ENCODE data around the gene SMARCD3.

DNA sequence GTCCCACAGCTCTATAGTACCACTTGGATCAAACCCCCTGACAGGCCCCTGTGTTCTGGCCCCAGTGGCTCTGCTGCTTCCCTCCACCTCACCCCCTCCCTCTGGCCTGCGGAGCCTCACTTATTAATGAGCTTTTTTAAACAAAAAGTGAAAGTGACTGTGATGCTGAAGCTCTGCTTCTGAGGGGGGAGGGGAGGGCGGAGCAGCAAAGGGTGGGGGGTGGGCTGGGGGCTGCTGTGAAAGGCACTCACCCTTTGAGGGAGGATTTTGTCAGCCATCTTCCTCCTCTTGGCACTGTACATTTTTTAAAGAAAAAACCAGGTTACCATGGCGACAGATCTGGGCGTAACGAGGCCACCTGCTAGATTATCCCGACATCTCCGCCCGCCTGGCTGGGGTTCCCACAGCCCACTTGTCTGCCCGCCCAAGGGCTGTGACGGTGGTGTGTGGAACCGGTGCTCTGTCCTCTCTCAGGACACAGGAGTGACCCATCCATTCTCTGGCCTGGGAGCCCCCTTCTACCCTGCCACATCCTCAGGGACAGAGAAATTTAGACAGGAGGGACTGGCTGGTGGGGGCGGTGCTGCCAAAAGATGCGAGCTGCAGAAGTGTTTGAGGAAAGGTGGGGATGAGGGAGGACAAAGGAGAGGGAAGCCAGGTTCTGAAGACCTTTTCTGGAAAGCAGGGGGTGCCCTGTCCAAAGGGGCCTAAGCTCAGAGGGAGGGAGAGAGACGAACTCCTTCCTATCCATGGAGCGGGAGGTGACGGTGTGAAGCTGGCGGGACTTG lies 4.9 kb downstream of the SMARCD3 start:
- TF ChIP-seq, protein P1, sequence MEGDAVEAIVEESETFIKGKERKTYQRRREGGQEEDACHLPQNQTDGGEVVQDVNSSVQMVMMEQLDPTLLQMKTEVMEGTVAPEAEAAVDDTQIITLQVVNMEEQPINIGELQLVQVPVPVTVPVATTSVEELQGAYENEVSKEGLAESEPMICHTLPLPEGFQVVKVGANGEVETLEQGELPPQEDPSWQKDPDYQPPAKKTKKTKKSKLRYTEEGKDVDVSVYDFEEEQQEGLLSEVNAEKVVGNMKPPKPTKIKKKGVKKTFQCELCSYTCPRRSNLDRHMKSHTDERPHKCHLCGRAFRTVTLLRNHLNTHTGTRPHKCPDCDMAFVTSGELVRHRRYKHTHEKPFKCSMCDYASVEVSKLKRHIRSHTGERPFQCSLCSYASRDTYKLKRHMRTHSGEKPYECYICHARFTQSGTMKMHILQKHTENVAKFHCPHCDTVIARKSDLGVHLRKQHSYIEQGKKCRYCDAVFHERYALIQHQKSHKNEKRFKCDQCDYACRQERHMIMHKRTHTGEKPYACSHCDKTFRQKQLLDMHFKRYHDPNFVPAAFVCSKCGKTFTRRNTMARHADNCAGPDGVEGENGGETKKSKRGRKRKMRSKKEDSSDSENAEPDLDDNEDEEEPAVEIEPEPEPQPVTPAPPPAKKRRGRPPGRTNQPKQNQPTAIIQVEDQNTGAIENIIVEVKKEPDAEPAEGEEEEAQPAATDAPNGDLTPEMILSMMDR (IDR thresholded peaks at IDR 0.05; ENCODE audit: low read length) = no peak
- TF ChIP-seq EZH2 (IDR thresholded peaks at IDR 0.05; ENCODE audit: borderline replicate concordance, low read length) = no peak
